HepG2 (cell line): ENCODE data around the gene SLC45A1. TPM values are rescaled to one million over a fixed set of nuclear protein-coding genes. Genes with fewer than 3 reads are reported as not detected.
A peak's percentile ranks its signal among the peaks of the same experiment; 100 is the strongest.

ENCODE experiments used
- AGO2 ChIP-seq: fragments of 200-400 bp; formaldehyde crosslinking; optimal IDR thresholded peaks from 2 replicates; pipeline ENCODE3; 2017; ENCODE audit warnings: mild to moderate bottlenecking, low read depth, low read length, moderate library complexity
- CEBPB ChIP-seq: IDR thresholded peaks from 2 replicates; pipeline ENCODE4 v1.6.1; 2011; ENCODE audit warnings: low read depth, low read length, improper control_type of control experiment, borderline replicate concordance
- ERF ChIP-seq: IDR thresholded peaks from 2 replicates; pipeline ENCODE4 v1.6.1; 2018; ENCODE audit warnings: missing biosample characterization, missing genetic modification reagents
- GABPB1 ChIP-seq: IDR thresholded peaks from 2 replicates; pipeline ENCODE4 v1.6.1; 2016; ENCODE audit warnings: mild to moderate bottlenecking, missing genetic modification reagents, moderate library complexity, missing compliant biosample characterization
- HNRNPL ChIP-seq: fragments of 200-400 bp; formaldehyde crosslinking; IDR thresholded peaks from 2 replicates; pipeline ENCODE4 v1.6.1; 2017; ENCODE audit warnings: mild to moderate bottlenecking, low read depth, low read length
- IKZF4 ChIP-seq: sonication (generic); formaldehyde crosslinking; IDR thresholded peaks from 2 replicates; pipeline ENCODE4 v1.5.1; 2020; ENCODE audit warnings: borderline replicate concordance, mild to moderate bottlenecking, low read depth, missing genetic modification reagents; ENCODE audit errors: not compliant biosample characterization
- NONO ChIP-seq, 2 experiments: fragments of 450-650 bp in 1 of 2; sonication (generic) in 1 of 2; formaldehyde crosslinking in 1 of 2; IDR thresholded peaks in 1 of 2; conservative IDR thresholded peaks in 1 of 2; 2 replicates each; pipeline versions ENCODE4 v1.6.1 to v1.8.0; 2017 to 2022; ENCODE audit warnings: mild to moderate bottlenecking in 1 of 2, missing genetic modification reagents in 1 of 2, moderate library complexity in 1 of 2
- RAD21 ChIP-seq: fragments of 450-650 bp; formaldehyde crosslinking; IDR thresholded peaks from 2 replicates; pipeline ENCODE4 v1.5.0; 2020; ENCODE audit warnings: mild to moderate bottlenecking
- SAP130 ChIP-seq: IDR thresholded peaks from 2 replicates; pipeline ENCODE4 v1.6.1; 2016; ENCODE audit warnings: low read depth
- TEAD3 ChIP-seq: optimal IDR thresholded peaks from 2 replicates; pipeline ENCODE3; 2016; ENCODE audit warnings: borderline replicate concordance
- TFDP2 ChIP-seq: sonication (generic); formaldehyde crosslinking; IDR thresholded peaks from 2 replicates; pipeline ENCODE4 v1.4.0; 2020; ENCODE audit warnings: missing genetic modification reagents
- ZNF207 ChIP-seq: fragments of 450-650 bp; IDR thresholded peaks from 2 replicates; pipeline ENCODE4 v1.6.1; 2016; ENCODE audit warnings: antibody characterized with exemption, borderline replicate concordance
- ZNF33A ChIP-seq: sonication (generic); formaldehyde crosslinking; IDR thresholded peaks from 2 replicates; pipeline ENCODE4 v1.5.1; 2020; ENCODE audit warnings: missing genetic modification reagents, mild to moderate bottlenecking, moderate library complexity, borderline replicate concordance
- polyA plus RNA-seq, 8 experiments: library from polyadenylated mRNA; depleted of rRNA in 3 of 8; stranded (reverse) in 7 of 8; unstranded in 1 of 8; fragments of >200 nt; fragmentation: Illumina TruSeq in 4 of 8; extraction: Trizol in 4 of 8; gene quantifications; 2 replicates each; pipeline versions ENCODE4 v1.2.1 to v1.2.3, GENCODE V29; 2011 to 2016; ENCODE audit warnings: low read depth in 4 of 8, missing spikeins in 1 of 8, mixed read lengths in 1 of 8; ENCODE audit not compliant: insufficient read depth in 1 of 8
- total RNA-seq, 5 experiments: library from RNA; depleted of rRNA; stranded (reverse); fragments of >200 nt; fragmentation: Illumina TruSeq; extraction: Trizol; gene quantifications; 2 replicates each; pipeline ENCODE4 v1.2.3, GENCODE V29; 2016; ENCODE audit warnings: low read depth in 1 of 5
- TF ChIP-seq, protein P1 (sequence below): IDR thresholded peaks from 2 replicates; pipeline ENCODE4 v1.6.1; 2016; ENCODE audit warnings: low read depth, control low read depth
- TF ChIP-seq, protein P2 (sequence below): sonication (generic); formaldehyde crosslinking; IDR thresholded peaks from 2 replicates; pipeline ENCODE4 v1.4.0; 2020; ENCODE audit warnings: low read depth, missing genetic modification reagents
- TF ChIP-seq, protein P3 (sequence below): sonication (generic); formaldehyde crosslinking; IDR thresholded peaks from 2 replicates; pipeline ENCODE4 v1.4.0; 2020; ENCODE audit warnings: missing genetic modification reagents
- TF ChIP-seq, protein P4 (sequence below): sonication (generic); formaldehyde crosslinking; IDR thresholded peaks from 2 replicates; pipeline ENCODE4 v1.5.0; 2020; ENCODE audit warnings: missing genetic modification reagents

SLC45A1 gene
- total and polyA plus RNA-seq, 2 of the 13 experiments (the other 11 are each of a cell fraction or from before 2014, with no cell fraction given), result not detected

GRCh38 chr1:8348777-8349472 lies 31.0 kb downstream of the SLC45A1 start (continued):
- TF ChIP-seq AGO2 (peak; percentile 88), GABPB1 (CRISPR knock-in tag) (peak; percentile 17; the same call in 1 of the 2 replicates), CEBPB (peak; percentile 24; the same call in 1 of the 2 replicates), IKZF4 (CRISPR knock-in tag) (peak; percentile 6), HNRNPL (peak; percentile 71), TFDP2 (0 out of 2 replicates have a peak, but pooled peaks have one; percentile 25), ERF (CRISPR knock-in tag) (peak; percentile 58; the same call in 1 of the 2 replicates), NONO (IDR thresholded peaks at IDR 0.05) (no peak), NONO (CRISPR knock-in tag; conservative IDR thresholded peaks at IDR 0.05) (peak; percentile 41; the same call in 1 of the 2 replicates), TEAD3 (CRISPR knock-in tag) (peak; percentile 17), ZNF33A (CRISPR knock-in tag) (no peak), SAP130 (CRISPR knock-in tag) (0 out of 2 replicates have a peak, but pooled peaks have one; percentile 37), RAD21 (CRISPR knock-in tag) (peak; percentile 87), ZNF207 (no peak)
- TF ChIP-seq, protein P1, sequence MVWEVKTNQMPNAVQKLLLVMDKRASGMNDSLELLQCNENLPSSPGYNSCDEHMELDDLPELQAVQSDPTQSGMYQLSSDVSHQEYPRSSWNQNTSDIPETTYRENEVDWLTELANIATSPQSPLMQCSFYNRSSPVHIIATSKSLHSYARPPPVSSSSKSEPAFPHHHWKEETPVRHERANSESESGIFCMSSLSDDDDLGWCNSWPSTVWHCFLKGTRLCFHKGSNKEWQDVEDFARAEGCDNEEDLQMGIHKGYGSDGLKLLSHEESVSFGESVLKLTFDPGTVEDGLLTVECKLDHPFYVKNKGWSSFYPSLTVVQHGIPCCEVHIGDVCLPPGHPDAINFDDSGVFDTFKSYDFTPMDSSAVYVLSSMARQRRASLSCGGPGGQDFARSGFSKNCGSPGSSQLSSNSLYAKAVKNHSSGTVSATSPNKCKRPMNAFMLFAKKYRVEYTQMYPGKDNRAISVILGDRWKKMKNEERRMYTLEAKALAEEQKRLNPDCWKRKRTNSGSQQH (CRISPR knock-in tag), result 0 out of 2 replicates have a peak, but pooled peaks have one; percentile 47
- TF ChIP-seq, protein P2, sequence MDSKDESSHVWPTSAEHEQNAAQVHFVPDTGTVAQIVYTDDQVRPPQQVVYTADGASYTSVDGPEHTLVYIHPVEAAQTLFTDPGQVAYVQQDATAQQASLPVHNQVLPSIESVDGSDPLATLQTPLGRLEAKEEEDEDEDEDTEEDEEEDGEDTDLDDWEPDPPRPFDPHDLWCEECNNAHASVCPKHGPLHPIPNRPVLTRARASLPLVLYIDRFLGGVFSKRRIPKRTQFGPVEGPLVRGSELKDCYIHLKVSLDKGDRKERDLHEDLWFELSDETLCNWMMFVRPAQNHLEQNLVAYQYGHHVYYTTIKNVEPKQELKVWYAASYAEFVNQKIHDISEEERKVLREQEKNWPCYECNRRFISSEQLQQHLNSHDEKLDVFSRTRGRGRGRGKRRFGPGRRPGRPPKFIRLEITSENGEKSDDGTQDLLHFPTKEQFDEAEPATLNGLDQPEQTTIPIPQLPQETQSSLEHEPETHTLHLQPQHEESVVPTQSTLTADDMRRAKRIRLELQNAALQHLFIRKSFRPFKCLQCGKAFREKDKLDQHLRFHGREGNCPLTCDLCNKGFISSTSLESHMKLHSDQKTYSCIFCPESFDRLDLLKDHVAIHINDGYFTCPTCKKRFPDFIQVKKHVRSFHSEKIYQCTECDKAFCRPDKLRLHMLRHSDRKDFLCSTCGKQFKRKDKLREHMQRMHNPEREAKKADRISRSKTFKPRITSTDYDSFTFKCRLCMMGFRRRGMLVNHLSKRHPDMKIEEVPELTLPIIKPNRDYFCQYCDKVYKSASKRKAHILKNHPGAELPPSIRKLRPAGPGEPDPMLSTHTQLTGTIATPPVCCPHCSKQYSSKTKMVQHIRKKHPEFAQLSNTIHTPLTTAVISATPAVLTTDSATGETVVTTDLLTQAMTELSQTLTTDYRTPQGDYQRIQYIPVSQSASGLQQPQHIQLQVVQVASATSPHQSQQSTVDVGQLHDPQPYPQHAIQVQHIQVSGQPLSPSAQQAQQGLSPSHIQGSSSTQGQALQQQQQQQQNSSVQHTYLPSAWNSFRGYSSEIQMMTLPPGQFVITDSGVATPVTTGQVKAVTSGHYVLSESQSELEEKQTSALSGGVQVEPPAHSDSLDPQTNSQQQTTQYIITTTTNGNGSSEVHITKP (CRISPR knock-in tag), result peak; percentile 76; the same call in 1 of the 2 replicates
- TF ChIP-seq, protein P3, sequence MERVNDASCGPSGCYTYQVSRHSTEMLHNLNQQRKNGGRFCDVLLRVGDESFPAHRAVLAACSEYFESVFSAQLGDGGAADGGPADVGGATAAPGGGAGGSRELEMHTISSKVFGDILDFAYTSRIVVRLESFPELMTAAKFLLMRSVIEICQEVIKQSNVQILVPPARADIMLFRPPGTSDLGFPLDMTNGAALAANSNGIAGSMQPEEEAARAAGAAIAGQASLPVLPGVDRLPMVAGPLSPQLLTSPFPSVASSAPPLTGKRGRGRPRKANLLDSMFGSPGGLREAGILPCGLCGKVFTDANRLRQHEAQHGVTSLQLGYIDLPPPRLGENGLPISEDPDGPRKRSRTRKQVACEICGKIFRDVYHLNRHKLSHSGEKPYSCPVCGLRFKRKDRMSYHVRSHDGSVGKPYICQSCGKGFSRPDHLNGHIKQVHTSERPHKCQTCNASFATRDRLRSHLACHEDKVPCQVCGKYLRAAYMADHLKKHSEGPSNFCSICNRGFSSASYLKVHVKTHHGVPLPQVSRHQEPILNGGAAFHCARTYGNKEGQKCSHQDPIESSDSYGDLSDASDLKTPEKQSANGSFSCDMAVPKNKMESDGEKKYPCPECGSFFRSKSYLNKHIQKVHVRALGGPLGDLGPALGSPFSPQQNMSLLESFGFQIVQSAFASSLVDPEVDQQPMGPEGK (CRISPR knock-in tag), result peak; percentile 61
- TF ChIP-seq, protein P4, sequence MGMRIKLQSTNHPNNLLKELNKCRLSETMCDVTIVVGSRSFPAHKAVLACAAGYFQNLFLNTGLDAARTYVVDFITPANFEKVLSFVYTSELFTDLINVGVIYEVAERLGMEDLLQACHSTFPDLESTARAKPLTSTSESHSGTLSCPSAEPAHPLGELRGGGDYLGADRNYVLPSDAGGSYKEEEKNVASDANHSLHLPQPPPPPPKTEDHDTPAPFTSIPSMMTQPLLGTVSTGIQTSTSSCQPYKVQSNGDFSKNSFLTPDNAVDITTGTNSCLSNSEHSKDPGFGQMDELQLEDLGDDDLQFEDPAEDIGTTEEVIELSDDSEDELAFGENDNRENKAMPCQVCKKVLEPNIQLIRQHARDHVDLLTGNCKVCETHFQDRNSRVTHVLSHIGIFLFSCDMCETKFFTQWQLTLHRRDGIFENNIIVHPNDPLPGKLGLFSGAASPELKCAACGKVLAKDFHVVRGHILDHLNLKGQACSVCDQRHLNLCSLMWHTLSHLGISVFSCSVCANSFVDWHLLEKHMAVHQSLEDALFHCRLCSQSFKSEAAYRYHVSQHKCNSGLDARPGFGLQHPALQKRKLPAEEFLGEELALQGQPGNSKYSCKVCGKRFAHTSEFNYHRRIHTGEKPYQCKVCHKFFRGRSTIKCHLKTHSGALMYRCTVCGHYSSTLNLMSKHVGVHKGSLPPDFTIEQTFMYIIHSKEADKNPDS (CRISPR knock-in tag), result 0 out of 2 replicates have a peak, but pooled peaks have one; percentile 19
